WTC11 (cell line): Measurements from ENCODE around the gene SPRR2D.

ENCODE experiments used
- CREB1 ChIP-seq: sonication (generic); formaldehyde crosslinking; IDR thresholded peaks from 2 replicates; pipeline ENCODE4 v1.8.0; 2023; ENCODE audit warnings: mild to moderate bottlenecking, missing genetic modification reagents
- JUN ChIP-seq: sonication (generic); formaldehyde crosslinking; IDR thresholded peaks from 2 replicates; pipeline ENCODE4 v1.8.0; 2023; ENCODE audit warnings: mild to moderate bottlenecking, missing genetic modification reagents
- NR3C1 ChIP-seq: sonication (generic); formaldehyde crosslinking; conservative IDR thresholded peaks from 2 replicates; pipeline ENCODE4 v1.8.1; 2023; ENCODE audit warnings: low read depth, mild to moderate bottlenecking, missing genetic modification reagents
- PRRX2 ChIP-seq: fragments of 250-450 bp; sonication (Bioruptor Pico); IDR thresholded peaks from 2 replicates; pipeline ENCODE4 v1.8.0; 2021; ENCODE audit warnings: mild to moderate bottlenecking
- SMAD3 ChIP-seq: sonication (generic); formaldehyde crosslinking; IDR thresholded peaks from 2 replicates; pipeline ENCODE4 v1.8.0; 2022; ENCODE audit warnings: missing genetic modification reagents, mild to moderate bottlenecking, borderline replicate concordance
- SP1 ChIP-seq: sonication (generic); formaldehyde crosslinking; conservative IDR thresholded peaks from 2 replicates; pipeline ENCODE4 v1.8.1; 2022; ENCODE audit warnings: missing genetic modification reagents
- ZNF121 ChIP-seq: sonication (generic); formaldehyde crosslinking; IDR thresholded peaks from 2 replicates; pipeline ENCODE4 v1.8.0; 2023; ENCODE audit warnings: missing genetic modification reagents
- TF ChIP-seq, protein P1 (sequence below): fragments of 200-600 bp; IDR thresholded peaks from 2 replicates; pipeline ENCODE4 v1.8.0; 2022; ENCODE audit warnings: antibody characterized with exemption
- TF ChIP-seq, protein P2 (sequence below): sonication (generic); formaldehyde crosslinking; IDR thresholded peaks from 2 replicates; pipeline ENCODE4 v1.8.1; 2022; ENCODE audit warnings: low read depth, missing genetic modification reagents, borderline replicate concordance
- TF ChIP-seq, protein P3 (sequence below): sonication (generic); formaldehyde crosslinking; conservative IDR thresholded peaks from 2 replicates; pipeline ENCODE4 v1.8.1; 2022; ENCODE audit warnings: mild to moderate bottlenecking, missing genetic modification reagents

DNA sequence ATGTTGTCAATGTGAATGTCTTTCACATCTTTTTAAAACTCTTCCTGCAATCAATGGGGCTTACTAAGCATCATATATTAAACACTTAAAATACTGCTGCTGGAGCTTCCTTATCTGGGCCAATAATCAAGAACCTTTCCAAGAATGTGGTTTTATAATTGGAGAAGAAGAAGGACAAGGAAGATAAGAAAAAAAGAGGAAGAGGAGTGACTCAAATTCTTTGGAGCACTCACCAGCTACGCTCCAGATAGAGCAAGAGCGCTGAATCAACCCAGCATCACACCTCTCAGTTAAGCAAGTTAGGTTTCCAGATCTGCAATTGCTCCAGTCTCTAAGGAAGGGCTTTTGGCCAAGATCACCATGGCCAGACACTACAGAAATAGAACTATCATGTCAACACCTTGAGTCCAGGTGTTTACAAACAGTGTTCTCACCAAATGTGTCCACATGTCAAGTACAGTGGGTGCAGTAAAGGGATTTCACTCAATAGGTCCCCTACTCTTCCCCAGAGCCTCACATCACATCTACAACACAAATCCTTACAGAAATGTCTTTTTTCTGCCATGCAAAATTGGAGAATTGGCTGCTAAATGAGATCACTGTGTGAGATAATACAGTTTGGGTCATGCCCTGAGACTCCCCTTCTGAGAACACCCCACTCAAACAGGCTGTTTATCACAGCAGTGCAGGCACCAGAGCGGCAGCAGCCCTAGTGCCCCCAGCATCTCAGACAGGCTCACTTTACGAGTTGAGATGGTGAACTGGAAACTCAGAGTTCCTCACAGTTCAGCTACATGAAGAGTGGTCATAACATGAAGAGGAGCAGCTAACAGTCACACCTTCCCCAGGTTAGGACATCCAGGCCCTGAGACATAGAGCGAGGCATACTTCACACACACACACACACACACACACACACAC, 32.1 kb upstream of the SPRR2D start:
- no peak for TF ChIP-seq SMAD3 (CRISPR knock-in tag)
- TF ChIP-seq SP1 (CRISPR knock-in tag) = no peak
- TF ChIP-seq, protein P1, sequence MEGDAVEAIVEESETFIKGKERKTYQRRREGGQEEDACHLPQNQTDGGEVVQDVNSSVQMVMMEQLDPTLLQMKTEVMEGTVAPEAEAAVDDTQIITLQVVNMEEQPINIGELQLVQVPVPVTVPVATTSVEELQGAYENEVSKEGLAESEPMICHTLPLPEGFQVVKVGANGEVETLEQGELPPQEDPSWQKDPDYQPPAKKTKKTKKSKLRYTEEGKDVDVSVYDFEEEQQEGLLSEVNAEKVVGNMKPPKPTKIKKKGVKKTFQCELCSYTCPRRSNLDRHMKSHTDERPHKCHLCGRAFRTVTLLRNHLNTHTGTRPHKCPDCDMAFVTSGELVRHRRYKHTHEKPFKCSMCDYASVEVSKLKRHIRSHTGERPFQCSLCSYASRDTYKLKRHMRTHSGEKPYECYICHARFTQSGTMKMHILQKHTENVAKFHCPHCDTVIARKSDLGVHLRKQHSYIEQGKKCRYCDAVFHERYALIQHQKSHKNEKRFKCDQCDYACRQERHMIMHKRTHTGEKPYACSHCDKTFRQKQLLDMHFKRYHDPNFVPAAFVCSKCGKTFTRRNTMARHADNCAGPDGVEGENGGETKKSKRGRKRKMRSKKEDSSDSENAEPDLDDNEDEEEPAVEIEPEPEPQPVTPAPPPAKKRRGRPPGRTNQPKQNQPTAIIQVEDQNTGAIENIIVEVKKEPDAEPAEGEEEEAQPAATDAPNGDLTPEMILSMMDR = no peak
- TF ChIP-seq, protein P2, sequence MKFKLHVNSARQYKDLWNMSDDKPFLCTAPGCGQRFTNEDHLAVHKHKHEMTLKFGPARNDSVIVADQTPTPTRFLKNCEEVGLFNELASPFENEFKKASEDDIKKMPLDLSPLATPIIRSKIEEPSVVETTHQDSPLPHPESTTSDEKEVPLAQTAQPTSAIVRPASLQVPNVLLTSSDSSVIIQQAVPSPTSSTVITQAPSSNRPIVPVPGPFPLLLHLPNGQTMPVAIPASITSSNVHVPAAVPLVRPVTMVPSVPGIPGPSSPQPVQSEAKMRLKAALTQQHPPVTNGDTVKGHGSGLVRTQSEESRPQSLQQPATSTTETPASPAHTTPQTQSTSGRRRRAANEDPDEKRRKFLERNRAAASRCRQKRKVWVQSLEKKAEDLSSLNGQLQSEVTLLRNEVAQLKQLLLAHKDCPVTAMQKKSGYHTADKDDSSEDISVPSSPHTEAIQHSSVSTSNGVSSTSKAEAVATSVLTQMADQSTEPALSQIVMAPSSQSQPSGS (CRISPR knock-in tag) = no peak
- TF ChIP-seq, protein P3, sequence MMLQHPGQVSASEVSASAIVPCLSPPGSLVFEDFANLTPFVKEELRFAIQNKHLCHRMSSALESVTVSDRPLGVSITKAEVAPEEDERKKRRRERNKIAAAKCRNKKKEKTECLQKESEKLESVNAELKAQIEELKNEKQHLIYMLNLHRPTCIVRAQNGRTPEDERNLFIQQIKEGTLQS (CRISPR knock-in tag) = no peak
- TF ChIP-seq ZNF121 (CRISPR knock-in tag) = no peak
- TF ChIP-seq CREB1 (CRISPR knock-in tag) = no peak
- no peak for TF ChIP-seq PRRX2 (CRISPR knock-in tag)
- TF ChIP-seq NR3C1 (CRISPR knock-in tag) = no peak
- TF ChIP-seq JUN (CRISPR knock-in tag) = no peak
